Measurements from ENCODE around the gene MAN2A2.

Gene MAN2A2

DNA sequence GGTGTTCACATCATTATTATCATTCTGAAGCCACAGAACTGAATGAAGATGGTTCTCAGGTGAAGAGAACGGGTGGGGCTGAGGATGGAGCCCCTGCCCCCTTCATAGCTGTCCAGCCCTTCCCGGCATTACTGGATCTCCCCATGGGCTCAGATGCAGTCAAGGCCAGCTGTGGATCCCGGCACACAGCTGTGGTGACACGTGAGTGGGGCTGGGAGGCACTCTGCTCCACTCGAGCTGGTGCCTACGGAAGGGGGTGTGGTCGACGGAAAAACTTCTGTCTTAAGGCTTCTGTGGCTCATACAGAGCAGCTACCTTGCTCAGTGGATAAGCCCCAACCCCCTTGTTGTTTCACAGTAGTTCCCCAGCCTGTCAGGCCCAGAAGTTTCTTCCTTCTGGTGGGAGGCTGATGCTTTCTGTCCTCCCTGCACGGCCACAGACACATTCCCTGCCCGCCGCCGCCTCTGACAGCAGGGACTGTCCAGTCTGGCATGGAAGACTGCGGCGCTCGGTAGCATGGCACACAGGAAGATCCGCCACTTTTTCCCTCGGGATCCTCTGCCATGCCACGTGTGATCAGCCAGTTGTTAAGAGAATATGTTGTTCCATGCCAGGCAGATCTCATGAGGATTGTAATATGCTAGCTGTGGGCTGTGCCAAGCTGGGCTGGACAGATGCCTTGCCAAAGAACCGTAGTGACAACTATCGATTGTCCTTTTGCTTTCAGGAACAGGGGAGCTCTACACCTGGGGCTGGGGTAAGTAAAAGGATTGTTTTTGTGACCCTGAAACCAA is 57.4 kb downstream of the MAN2A2 start:
- no peak for DNase-seq (ENCODE audit: low read depth, low spot score)

DNA sequence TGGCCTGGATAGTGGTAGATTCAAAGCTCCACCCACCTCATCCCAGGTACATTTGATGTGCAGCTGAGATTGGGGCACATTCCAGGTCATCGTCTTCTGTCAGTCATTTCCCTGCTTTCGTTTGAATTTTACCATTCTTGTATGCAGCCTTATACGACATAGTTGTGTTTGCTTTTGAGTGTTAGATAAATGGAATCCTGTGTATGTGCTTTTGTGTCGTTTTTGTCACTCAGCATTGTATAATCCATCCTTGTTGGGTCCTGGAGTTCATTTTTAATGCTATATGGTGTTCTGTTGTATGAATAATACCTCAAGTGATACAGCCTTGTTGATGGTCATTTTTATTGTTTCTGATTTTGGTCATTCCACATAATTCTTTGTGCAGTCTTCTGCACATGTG is 58.9 kb downstream of the MAN2A2 start:
- DNase-seq (ENCODE audit: low read depth, low spot score) = no peak

GRCh38 chr15:90966262-90966661 is 63.2 kb downstream of the MAN2A2 start:
- no peak for DNase-seq (ENCODE audit: low read depth, low spot score)

GRCh38 chr15:90967206-90967605 is 64.1 kb downstream of the MAN2A2 start:
- no peak for DNase-seq (ENCODE audit: low read depth, low spot score)

DNA sequence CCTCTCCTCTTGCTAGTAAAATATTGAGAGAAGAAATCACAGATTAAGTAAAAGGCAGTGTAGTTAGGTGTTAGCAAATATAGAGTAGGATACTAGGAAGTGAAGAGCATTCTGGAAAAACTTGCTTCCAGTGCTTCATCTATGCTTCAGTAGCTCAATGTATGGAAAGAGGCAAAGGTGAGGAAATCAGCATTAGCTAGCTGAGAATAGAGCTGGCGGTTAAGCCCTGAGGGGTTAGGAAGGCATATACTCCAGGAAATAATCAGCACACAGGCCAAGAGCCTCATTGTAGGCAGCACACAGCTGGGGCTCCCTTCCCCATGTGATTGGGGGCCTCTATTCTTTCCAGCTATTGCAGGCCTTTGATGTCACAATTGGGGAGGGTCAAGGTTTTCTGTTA is 65.3 kb downstream of the MAN2A2 start:
- no peak for DNase-seq (ENCODE audit: low read depth, low spot score)

DNA sequence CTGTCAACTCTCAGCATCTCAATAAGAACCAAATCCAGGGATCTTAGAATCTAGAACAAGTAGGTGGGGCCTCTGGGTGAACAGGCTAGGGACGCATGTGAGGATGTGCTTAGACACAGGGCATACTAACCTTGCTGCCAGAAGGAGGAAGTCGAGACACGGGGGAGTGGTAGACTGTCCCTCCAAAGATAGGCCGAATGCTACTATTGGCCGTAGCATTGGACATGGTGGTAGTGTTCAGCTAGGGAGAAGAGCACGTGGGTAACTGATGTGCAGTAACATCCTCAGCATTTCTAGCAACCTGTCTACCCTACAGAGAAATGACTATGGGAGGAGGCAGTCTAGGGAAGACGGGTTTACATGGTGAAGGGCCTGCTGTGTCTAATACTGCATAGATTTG is 67.2 kb downstream of the MAN2A2 start:
- DNase-seq (ENCODE audit: low read depth, low spot score) = no peak

DNA sequence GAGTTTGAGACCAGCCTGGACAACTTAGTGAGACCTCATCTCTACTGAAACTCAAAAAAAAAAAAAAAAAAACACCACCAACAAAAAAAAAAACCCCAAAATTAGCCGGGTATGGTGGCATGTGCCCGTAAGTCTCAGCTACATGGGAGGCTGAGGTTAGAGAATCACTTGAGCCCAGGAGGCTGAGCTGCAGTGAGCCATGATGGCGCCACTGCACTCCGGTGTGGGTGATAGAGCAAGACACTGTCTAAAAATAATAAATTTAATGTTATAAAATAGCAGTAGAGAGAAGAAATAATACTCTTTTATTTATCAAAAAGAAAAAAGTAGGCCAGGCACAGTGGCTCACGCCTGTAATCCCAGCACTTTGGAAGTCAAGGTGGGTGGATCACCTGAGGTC is 69.0 kb downstream of the MAN2A2 start:
- DNase-seq (ENCODE audit: low read depth, low spot score) = no peak
